Mesenchymal stem cell (in vitro differentiated cells and primary cell): Measurements from ENCODE around the gene DDIT4.
"Not testable (repeated sequence)": the region's sequence is repeated elsewhere in the genome, so short reads cannot be mapped to it uniquely, and the experiment has no call there.

ENCODE experiments used
- DNase-seq: peaks from one replicate; pipeline ENCODE4 v3.0.0-alpha.2; 2013
- H2AFZ ChIP-seq: one replicate; pipeline ENCODE4 v1.6.1; 2013; ENCODE audit warnings: low read depth, mild to moderate bottlenecking, control low read depth, inconsistent platforms, low read length, moderate library complexity
- H2AK5ac ChIP-seq: 2 replicates; pipeline ENCODE4 v1.6.1; 2013; ENCODE audit warnings: low read length, moderate library complexity, mild to moderate bottlenecking, inconsistent platforms; ENCODE audit not compliant: severe bottlenecking
- H2BK120ac ChIP-seq: one replicate; pipeline ENCODE4 v1.6.1; 2013; ENCODE audit warnings: low read depth, mild to moderate bottlenecking, inconsistent platforms, low read length, moderate library complexity
- H2BK12ac ChIP-seq, 2 experiments: one replicate each; pipeline ENCODE4 v1.6.1; 2013; ENCODE audit warnings: inconsistent platforms in 2 of 2, low read length in 2 of 2, mild to moderate bottlenecking in 2 of 2, moderate library complexity in 2 of 2, control low read depth in 1 of 2
- H2BK15ac ChIP-seq: one replicate; pipeline ENCODE4 v1.6.1; 2013; ENCODE audit warnings: mild to moderate bottlenecking, low read depth, inconsistent platforms; ENCODE audit not compliant: poor library complexity, severe bottlenecking
- H2BK5ac ChIP-seq: 2 replicates; pipeline ENCODE4 v1.6.1; 2013; ENCODE audit warnings: low read depth, mild to moderate bottlenecking, low read length, control low read depth, inconsistent platforms; ENCODE audit not compliant: poor library complexity, severe bottlenecking
- H3K14ac ChIP-seq, 2 experiments: one replicate each; pipeline ENCODE4 v1.6.1; 2013; ENCODE audit warnings: inconsistent platforms in 2 of 2, low read length in 2 of 2, control low read depth in 1 of 2, mild to moderate bottlenecking in 1 of 2, moderate library complexity in 1 of 2
- H3K18ac ChIP-seq, 2 experiments: one replicate each; pipeline ENCODE4 v1.6.1; 2013; ENCODE audit warnings: inconsistent platforms in 2 of 2, low read length in 2 of 2, control low read depth in 1 of 2, low read depth in 1 of 2, mild to moderate bottlenecking in 1 of 2
- H3K23ac ChIP-seq, 2 experiments: one replicate each; pipeline ENCODE4 v1.6.1; 2013; ENCODE audit warnings: inconsistent platforms in 2 of 2, low read length in 2 of 2, mild to moderate bottlenecking in 2 of 2, moderate library complexity in 2 of 2, control low read depth in 1 of 2
- H3K27ac ChIP-seq: 2 replicates; pipeline ENCODE4 v1.5.1; 2013; ENCODE audit warnings: mild to moderate bottlenecking, moderate library complexity, low read length, control low read depth, inconsistent platforms; ENCODE audit not compliant: poor library complexity, severe bottlenecking
- H3K27me3 ChIP-seq, 2 experiments: 2 replicates each; pipeline versions ENCODE4 v1.6.1 to v1.7.0; 2013; ENCODE audit warnings: low read length in 2 of 2, mild to moderate bottlenecking in 2 of 2, moderate library complexity in 2 of 2, control low read depth in 1 of 2, inconsistent platforms in 1 of 2; ENCODE audit not compliant: control insufficient read depth in 1 of 2, insufficient read depth in 1 of 2
- H3K36me3 ChIP-seq, 2 experiments: 2 replicates each; pipeline versions ENCODE4 v1.6.1 to v1.7.0; 2013; ENCODE audit warnings: low read length in 2 of 2, control low read depth in 1 of 2, inconsistent platforms in 1 of 2, low read depth in 1 of 2, mild to moderate bottlenecking in 1 of 2; ENCODE audit not compliant: insufficient read depth in 2 of 2, control insufficient read depth in 1 of 2
- H3K4ac ChIP-seq, 2 experiments: one replicate each; pipeline ENCODE4 v1.6.1; 2013; ENCODE audit warnings: inconsistent platforms in 2 of 2, low read length in 2 of 2, mild to moderate bottlenecking in 2 of 2, moderate library complexity in 2 of 2, control low read depth in 1 of 2, low read depth in 1 of 2
- H3K4me1 ChIP-seq: 2 replicates; pipeline ENCODE4 v1.6.1; 2013; ENCODE audit warnings: low read depth, low read length, control low read depth; ENCODE audit not compliant: control insufficient read depth, insufficient read depth
- H3K4me2 ChIP-seq: 2 replicates; pipeline ENCODE4 v1.6.1; 2013; ENCODE audit warnings: low read length, mild to moderate bottlenecking, inconsistent platforms; ENCODE audit not compliant: poor library complexity, severe bottlenecking
- H3K4me3 ChIP-seq, 2 experiments: 2 replicates each; pipeline versions ENCODE4 v1.5.1 to v1.7.0; 2013; ENCODE audit warnings: low read length in 2 of 2, mild to moderate bottlenecking in 2 of 2, control low read depth in 1 of 2, low read depth in 1 of 2; ENCODE audit not compliant: insufficient read depth in 1 of 2
- H3K79me1 ChIP-seq: replicated peaks from 2 replicates; pipeline ENCODE4 v1.6.1; 2013; ENCODE audit warnings: mild to moderate bottlenecking, control low read depth, low read length, inconsistent platforms; ENCODE audit not compliant: poor library complexity, severe bottlenecking
- H3K9ac ChIP-seq: 2 replicates; pipeline ENCODE4 v1.7.0; 2013; ENCODE audit warnings: mild to moderate bottlenecking, low read length, moderate library complexity
- H3K9me3 ChIP-seq: 2 replicates; pipeline ENCODE4 v1.7.0; 2013; ENCODE audit warnings: mild to moderate bottlenecking, low read length; ENCODE audit not compliant: control insufficient read depth
- H4K8ac ChIP-seq: one replicate; pipeline ENCODE4 v1.6.1; 2013; ENCODE audit warnings: inconsistent platforms, mild to moderate bottlenecking, low read length, moderate library complexity
- H4K91ac ChIP-seq: one replicate; pipeline ENCODE4 v1.6.1; 2013; ENCODE audit warnings: mild to moderate bottlenecking, low read length, inconsistent platforms
- WGBS: methylation state at CpG from one replicate; pipeline ENCODE4 v1.1.7; 2013; ENCODE audit warnings: mixed read lengths; 5-methylcytosine and 5-hydroxymethylcytosine counted together

Gene DDIT4

GRCh38 chr10:72265990-72266865 is 7.5 kb upstream of the DDIT4 start:
- Histone ChIP-seq H2AFZ (no peak overlapping the region), H3K9me3 (no peaks in the 10 kb centered on the region), H4K8ac (no peak overlapping the region), H4K91ac (peak overlapping the region; percentile 70), H3K36me3 (peaks cover 0 to 4% of the 10 kb centered on the region in 2 experiments), H3K4me1 (peaks cover 3% of the 10 kb centered on the region), H2BK120ac (no peak overlapping the region), H3K18ac (no peak overlapping the region), H3K27me3 (no peaks in the 10 kb centered on the region), H2AK5ac (peak overlapping the region; percentile 56), H3K4me3 (no peak overlapping the region), H3K9ac (no peak overlapping the region), H2BK5ac (no peak overlapping the region), H3K79me1 (no peaks in the 10 kb centered on the region), H2BK15ac (peak overlapping the region; percentile 12), H3K4ac (peak overlapping the region in 1 of 2 experiments; percentile 35), H3K23ac (no peak overlapping the region), H3K4me2 (no peak overlapping the region), H2BK12ac (peak overlapping the region in 1 of 2 experiments; percentile 87), H3K27ac (no peak overlapping the region), H3K14ac (no peak overlapping the region)
- no peak for DNase-seq
- 94% methylated on average over 7 of the region's 11 CpGs for WGBS

GRCh38 chr10:72267381-72267780 is 6.3 kb upstream of the DDIT4 start:
- no peak for DNase-seq
- Histone ChIP-seq H2AFZ (no peak overlapping the region), H2BK120ac (peak overlapping the region; percentile 40), H3K14ac (no peak overlapping the region), H3K23ac (no peak overlapping the region), H3K4me1 (peaks cover 3% of the 10 kb centered on the region), H4K8ac (no peak overlapping the region), H3K79me1 (no peaks in the 10 kb centered on the region), H3K9ac (no peak overlapping the region), H3K4me2 (no peak overlapping the region), H3K36me3 (peaks cover 0 to 4% of the 10 kb centered on the region in 2 experiments), H2BK12ac (no peak overlapping the region), H3K27ac (no peak overlapping the region), H3K27me3 (no peaks in the 10 kb centered on the region), H4K91ac (no peak overlapping the region), H3K4ac (no peak overlapping the region), H2AK5ac (no peak overlapping the region), H3K9me3 (no peaks in the 10 kb centered on the region), H2BK5ac (no peak overlapping the region), H3K4me3 (no peak overlapping the region), H2BK15ac (no peak overlapping the region), H3K18ac (peak overlapping the region in 1 of 2 experiments; percentile 54)
- 56% methylated on average over 5 of the region's 6 CpGs for WGBS

GRCh38 chr10:72267819-72268399 is 5.8 kb upstream of the DDIT4 start:
- H3K9ac ChIP-seq: no peak overlapping the region
- 84% methylated on average over 15 of the region's 15 CpGs for WGBS
- peak overlapping the region; percentile 74 for H4K91ac ChIP-seq
- H3K9me3 ChIP-seq: no peaks in the 10 kb centered on the region
- no peak for DNase-seq
- peaks cover 7% of the 10 kb centered on the region for H3K4me1 ChIP-seq
- H3K4me3 ChIP-seq: no peak overlapping the region
- H3K27ac ChIP-seq: no peak overlapping the region
- H3K14ac ChIP-seq: peak overlapping the region in 1 of 2 experiments; percentile 63
- H4K8ac ChIP-seq: no peak overlapping the region
- H2BK5ac ChIP-seq: no peak overlapping the region
- no peak overlapping the region for H3K4ac ChIP-seq
- H2BK15ac ChIP-seq: no peak overlapping the region
- H3K4me2 ChIP-seq: no peak overlapping the region
- H3K23ac ChIP-seq: no peak overlapping the region
- peak overlapping the region in 1 of 2 experiments; percentile 67 for H2BK12ac ChIP-seq
- H3K18ac ChIP-seq: peak overlapping the region in 1 of 2 experiments; percentile 54
- H2AK5ac ChIP-seq: no peak overlapping the region
- H2AFZ ChIP-seq: no peak overlapping the region
- H3K27me3 ChIP-seq: no peaks in the 10 kb centered on the region
- no peaks in the 10 kb centered on the region for H3K79me1 ChIP-seq
- peak overlapping the region; percentile 40 for H2BK120ac ChIP-seq
- H3K36me3 ChIP-seq: peaks cover 0 to 4% of the 10 kb centered on the region in 2 experiments

DNA sequence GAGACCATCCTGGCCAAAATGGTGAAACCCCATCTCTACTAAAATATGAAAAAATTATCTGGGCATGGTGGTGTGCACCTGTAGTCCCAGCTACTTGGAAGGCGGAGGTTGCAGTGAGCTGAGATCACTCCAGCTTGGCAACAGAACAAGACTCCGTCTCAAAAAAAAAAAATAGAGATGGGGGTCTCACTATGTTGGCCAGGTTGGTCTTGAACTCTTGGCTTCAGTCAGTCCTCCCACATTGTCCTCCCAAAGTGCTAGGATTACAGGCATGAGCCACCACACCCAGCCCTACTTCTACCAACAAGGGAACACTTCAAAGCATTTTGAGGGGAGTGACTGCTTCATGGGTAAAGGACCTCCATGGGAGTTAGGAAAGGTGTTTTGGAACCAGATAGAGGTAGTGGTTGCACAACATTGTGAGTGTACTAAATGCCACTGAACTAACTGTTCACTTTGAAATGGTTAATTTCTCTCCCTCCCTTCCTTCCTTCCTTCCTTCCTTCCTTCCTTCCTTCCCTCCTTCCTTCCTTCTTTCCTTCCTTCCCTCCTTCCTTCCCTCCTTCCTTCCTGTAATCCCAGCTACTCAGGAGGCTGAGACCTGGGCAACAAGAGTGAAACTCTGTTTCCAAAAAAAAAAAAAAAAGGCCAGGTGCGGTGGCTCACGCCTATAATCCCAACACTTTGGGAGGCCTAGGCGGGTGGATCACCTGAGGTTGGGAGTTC is 5.1 kb upstream of the DDIT4 start:
- not testable (repeated sequence) for H2BK5ac ChIP-seq, H3K4me2 ChIP-seq

More for the DNA sequence above, 5.1 kb upstream of the DDIT4 start:
- H3K23ac ChIP-seq, DNase-seq, H4K8ac ChIP-seq, H2BK120ac ChIP-seq, H3K36me3 ChIP-seq, H2AFZ ChIP-seq, H4K91ac ChIP-seq, H3K9ac ChIP-seq, H3K14ac ChIP-seq, H3K9me3 ChIP-seq, H2AK5ac ChIP-seq, H3K4me3 ChIP-seq, H3K27me3 ChIP-seq, H2BK15ac ChIP-seq, H3K79me1 ChIP-seq, H3K18ac ChIP-seq, H3K4me1 ChIP-seq, H3K27ac ChIP-seq, H3K4ac ChIP-seq: not testable (repeated sequence)
- H2BK12ac ChIP-seq: peak overlapping the region in 1 of 2 experiments; percentile 60
- 100% methylated on average over 1 of the region's 5 CpGs for WGBS
